Activated CD8-positive, alpha-beta T cell treated with anti-CD3 and anti-CD28 coated beads for 36 hours (primary cell): ENCODE results near the gene SIN3B. TPM values are rescaled to one million over a fixed set of nuclear protein-coding genes. Genes with fewer than 3 reads are reported as not detected.
A peak's percentile ranks its signal among the peaks of the same experiment; 100 is the strongest.

Experiments used
- ATAC-seq: fragments of 200-7000 bp; cut with Tn5 transposase; one replicate; pipeline ENCODE4 v1.10.0; 2021; ENCODE audit warnings: mild to moderate bottlenecking, moderate library complexity
- CTCF ChIA-PET: fragments of 350-600 bp; sonication (Branson Sonifier 250); formaldehyde crosslinking; loops from one replicate; lab custom pipeline; 2021; ENCODE audit warnings: antibody characterized with exemption; lab: Charles Lee
- POLR2A ChIA-PET: fragments of 350-600 bp; sonication (Branson Sonifier 250); formaldehyde crosslinking; loops from one replicate; lab custom pipeline; 2021; ENCODE audit warnings: antibody characterized with exemption; lab: Charles Lee
- DNase-seq: peaks from one replicate; pipeline ENCODE4 v3.0.0-alpha.2; 2020
- H3K27ac Mint-ChIP-seq: one replicate; pipeline ENCODE4 v1.8.0; 2021; ENCODE audit warnings: mild to moderate bottlenecking, mixed read lengths
- H3K27me3 Mint-ChIP-seq: one replicate; pipeline ENCODE4 v1.8.0; 2021; ENCODE audit warnings: mixed read lengths
- H3K36me3 Mint-ChIP-seq: one replicate; pipeline ENCODE4 v1.8.0; 2021; ENCODE audit warnings: low read depth, mixed read lengths
- H3K4me1 Mint-ChIP-seq: one replicate; pipeline ENCODE4 v1.8.0; 2021; ENCODE audit warnings: low read depth, mixed read lengths
- H3K4me3 Mint-ChIP-seq: one replicate; pipeline ENCODE4 v1.8.0; 2021; ENCODE audit warnings: mild to moderate bottlenecking, moderate library complexity, mixed read lengths
- H3K9me3 Mint-ChIP-seq: one replicate; pipeline ENCODE4 v1.8.0; 2021; ENCODE audit warnings: mixed read lengths
- CTCF ChIP-seq: fragments of 200-600 bp; IDR thresholded peaks from one replicate; pipeline ENCODE4 v1.8.0; 2022; ENCODE audit warnings: antibody characterized with exemption, mild to moderate bottlenecking
- intact Hi-C: fragments of 100-400 bp; cut with micrococcal nuclease; formaldehyde crosslinking; loops from one replicate; pipeline ENCODE4 v1.10.0; 2022
- total RNA-seq, 2 experiments: library from RNA; stranded (reverse); gene quantifications; one replicate each; pipeline ENCODE4 v1.2.3, GENCODE V29; 2021

Gene SIN3B
- total RNA-seq, 2 experiments from 2014 or later: 27.6 to 31.6 TPM

- no peak overlapping the region for H3K27ac Mint-ChIP-seq
- H3K4me3 Mint-ChIP-seq: no peak overlapping the region
- peaks cover 35% of the 10 kb centered on the region for H3K27me3 Mint-ChIP-seq
- POLR2A ChIA-PET: no interaction called here
- no peaks in the 10 kb centered on the region for H3K36me3 Mint-ChIP-seq
- no peak for DNase-seq
- no peak for TF ChIP-seq CTCF
- no peak for ATAC-seq
- no peaks in the 10 kb centered on the region for H3K9me3 Mint-ChIP-seq
- intact Hi-C loops: loop anchor here (10.0 kb wide), 1 partner anchor 124 kb away; no protein-coding TSS in a partner anchor
- CTCF ChIA-PET: no interaction called here
- H3K4me1 Mint-ChIP-seq: peaks cover 11% of the 10 kb centered on the region
Measured at GRCh38 chr19:16898361-16899015, 69.3 kb downstream of the SIN3B start.

- ATAC-seq: peak; percentile 59
- H3K36me3 Mint-ChIP-seq: no peaks in the 10 kb centered on the region
Measured at GRCh38 chr19:16899566-16900075, 70.4 kb downstream of the SIN3B start.

GRCh38 chr19:16901491-16902175, 72.4 kb downstream of the SIN3B start:
- CTCF ChIA-PET: no interaction called here
- no peak for TF ChIP-seq CTCF
- Mint-ChIP-seq H3K9me3 (no peaks in the 10 kb centered on the region), H3K4me1 (peaks cover 6% of the 10 kb centered on the region), H3K4me3 (no peak overlapping the region), H3K27ac (no peak overlapping the region), H3K27me3 (peaks cover 13% of the 10 kb centered on the region), H3K36me3 (no peaks in the 10 kb centered on the region)
- intact Hi-C loops: no loop called here
- POLR2A ChIA-PET: interaction anchor here (1.2 kb wide), 1 partner anchor 46 kb away, joined by 3 read pairs; no protein-coding TSS in a partner anchor
- ATAC-seq (no peak), DNase-seq (no peak)

More at GRCh38 chr19:16899566-16900075, 70.4 kb downstream of the SIN3B start:
- peak; percentile 65 for DNase-seq
- ChIA-PET POLR2A (no interaction called here), CTCF (interaction anchor here (1.1 kb wide), 1 partner anchor 118 kb away, joined by 4 read pairs; no protein-coding TSS in a partner anchor)
- Mint-ChIP-seq H3K27ac (no peak overlapping the region), H3K4me1 (peaks cover 11% of the 10 kb centered on the region), H3K9me3 (no peaks in the 10 kb centered on the region), H3K4me3 (no peak overlapping the region), H3K27me3 (peaks cover 24% of the 10 kb centered on the region)
- peak; percentile 52 for TF ChIP-seq CTCF
- intact Hi-C loops: loop anchor here (10.0 kb wide), 1 partner anchor 125 kb away; no protein-coding TSS in a partner anchor

- no peaks in the 10 kb centered on the region for H3K9me3 Mint-ChIP-seq
- POLR2A ChIA-PET: interaction anchor here (1.2 kb wide), 1 partner anchor 47 kb away, joined by 3 read pairs; no protein-coding TSS in a partner anchor
- H3K27me3 Mint-ChIP-seq: peaks cover 11% of the 10 kb centered on the region
Measured at GRCh38 chr19:16902545-16902944, 73.3 kb downstream of the SIN3B start.

More at GRCh38 chr19:16902545-16902944, 73.3 kb downstream of the SIN3B start:
- intact Hi-C loops: no loop called here
- DNase-seq: no peak
- H3K36me3 Mint-ChIP-seq: no peaks in the 10 kb centered on the region
- no peak for TF ChIP-seq CTCF
- H3K4me3 Mint-ChIP-seq: no peak overlapping the region
- no peak overlapping the region for H3K27ac Mint-ChIP-seq
- H3K4me1 Mint-ChIP-seq: peaks cover 5% of the 10 kb centered on the region
- ATAC-seq: no peak
- CTCF ChIA-PET: interaction anchor here (0.6 kb wide), 1 partner anchor 173 kb away, joined by 3 read pairs; the partner anchor contains the start of gene MYO9B
